ENCODE data around the gene TNPO3. TPM values are rescaled to one million over a fixed set of nuclear protein-coding genes. Genes with fewer than 3 reads are reported as not detected.

TNPO3 gene
- polyA plus RNA-seq, 1 experiment, result 49.5 TPM

GRCh38 chr7:128938544-128939074, 116.3 kb downstream of the TNPO3 start:
- TF ChIP-seq CTCF (IDR thresholded peaks at IDR 0.05; ENCODE audit: low read depth, low read length), result no peak
- H3K27me3 ChIP-seq (ENCODE audit: control insufficient read depth, insufficient read depth, low read length), result peaks cover 66% of the 10 kb centered on the region
- POLR2A ChIA-PET, result no interaction called here
- peak overlapping the region; percentile 42 for H3K4me3 ChIP-seq (ENCODE audit: low read depth, low read length)
- CTCF ChIA-PET, result no interaction called here
- DNase-seq (ENCODE audit: low read depth, low spot score), result no peak
- H3K9me3 ChIP-seq (ENCODE audit: control insufficient read depth, insufficient read depth, low read length), result no peaks in the 10 kb centered on the region; the same call in 1 of the 2 replicates
- no peak overlapping the region for H3K27ac ChIP-seq (ENCODE audit: low read depth, low read length)

- ChIA-PET CTCF (interaction anchor here (1.5 kb wide), 1 partner anchor 154 kb away, joined by 4 read pairs; no protein-coding TSS in a partner anchor), POLR2A (no interaction called here)
- no peak for TF ChIP-seq CTCF (IDR thresholded peaks at IDR 0.05; ENCODE audit: low read depth, low read length)
- DNase-seq (ENCODE audit: low read depth, low spot score), result no peak
- Histone ChIP-seq H3K27me3 (ENCODE audit: control insufficient read depth, insufficient read depth, low read length) (peaks cover 66% of the 10 kb centered on the region), H3K4me3 (ENCODE audit: low read depth, low read length) (peak within 1 kb of the TSS; percentile 42), H3K9me3 (ENCODE audit: control insufficient read depth, insufficient read depth, low read length) (no peaks in the 10 kb centered on the region; the same call in 1 of the 2 replicates), H3K27ac (ENCODE audit: low read depth, low read length) (no peak within 1 kb of the TSS)
Measured at GRCh38 chr7:128937647-128938543, 117.0 kb downstream of the TNPO3 start, which contains the start of gene IRF5. Gene IRF5 (plus strand): TSS chr7:128937927. CDS start chr7:128942082, 4,155 bp downstream.

- POLR2A ChIA-PET, result no interaction called here
- CTCF ChIA-PET, result interaction anchor here (1.5 kb wide), 1 partner anchor 154 kb away, joined by 4 read pairs; no protein-coding TSS in a partner anchor
Measured at GRCh38 chr7:128937271-128937646, 117.7 kb downstream of the TNPO3 start.

GRCh38 chr7:128936798-128937197, 118.1 kb downstream of the TNPO3 start:
- no peaks in the 10 kb centered on the region; the same call in 1 of the 2 replicates for H3K9me3 ChIP-seq (ENCODE audit: control insufficient read depth, insufficient read depth, low read length)
- DNase-seq (ENCODE audit: low read depth, low spot score), result no peak
- TF ChIP-seq CTCF (IDR thresholded peaks at IDR 0.05; ENCODE audit: low read depth, low read length), result no peak
- no peak overlapping the region for H3K27ac ChIP-seq (ENCODE audit: low read depth, low read length)
- POLR2A ChIA-PET, result no interaction called here
- H3K4me3 ChIP-seq (ENCODE audit: low read depth, low read length), result no peak overlapping the region
- CTCF ChIA-PET, result interaction anchor here (1.5 kb wide), 1 partner anchor 155 kb away, joined by 4 read pairs; no protein-coding TSS in a partner anchor
- peaks cover 69% of the 10 kb centered on the region for H3K27me3 ChIP-seq (ENCODE audit: control insufficient read depth, insufficient read depth, low read length)

More at GRCh38 chr7:128937271-128937646, 117.7 kb downstream of the TNPO3 start:
- no peak for DNase-seq (ENCODE audit: low read depth, low spot score)
- Histone ChIP-seq H3K4me3 (ENCODE audit: low read depth, low read length) (no peak overlapping the region), H3K9me3 (ENCODE audit: control insufficient read depth, insufficient read depth, low read length) (no peaks in the 10 kb centered on the region; the same call in 1 of the 2 replicates), H3K27ac (ENCODE audit: low read depth, low read length) (no peak overlapping the region), H3K27me3 (ENCODE audit: control insufficient read depth, insufficient read depth, low read length) (peaks cover 66% of the 10 kb centered on the region)
- TF ChIP-seq CTCF (IDR thresholded peaks at IDR 0.05; ENCODE audit: low read depth, low read length), result no peak

GRCh38 chr7:128935342-128935730, 119.6 kb downstream of the TNPO3 start:
- H3K27me3 ChIP-seq (ENCODE audit: control insufficient read depth, insufficient read depth, low read length), result peaks cover 61% of the 10 kb centered on the region
- CTCF ChIA-PET, result no interaction called here
- no peak overlapping the region for H3K4me3 ChIP-seq (ENCODE audit: low read depth, low read length)
- no peak for TF ChIP-seq CTCF (IDR thresholded peaks at IDR 0.05; ENCODE audit: low read depth, low read length)
- H3K27ac ChIP-seq (ENCODE audit: low read depth, low read length), result no peak overlapping the region
- DNase-seq (ENCODE audit: low read depth, low spot score), result no peak
- H3K9me3 ChIP-seq (ENCODE audit: control insufficient read depth, insufficient read depth, low read length), result no peaks in the 10 kb centered on the region; the same call in 1 of the 2 replicates
- POLR2A ChIA-PET, result no interaction called here
